Left lobe of liver (tissue), 2 donors: Measurements from ENCODE around the gene SSTR3. TPM values are rescaled to one million over a fixed set of nuclear protein-coding genes. Genes with fewer than 3 reads are reported as not detected.

Source experiments
- ATAC-seq: fragments of 200-7000 bp; cut with Tn5 transposase; one replicate; pipeline ENCODE4 v1.9.1; 2020; ENCODE audit warnings: mild to moderate bottlenecking, moderate library complexity
- DNase-seq: peaks from one replicate; pipeline ENCODE4 v3.0.0-alpha.2; 2020; ENCODE audit warnings: low spot score
- total RNA-seq: library from RNA; stranded (reverse); gene quantifications from one replicate; pipeline ENCODE4 v1.2.1, GENCODE V29; 2021
- donor health status: DM: no; HTN: no; CAD: no; lungs with moderate emphysema.
- donor health status: DM: no; HTN: yes; CAD: no.

SSTR3 gene
- total RNA-seq, 1 donor from 2014 or later, result not detected

DNA sequence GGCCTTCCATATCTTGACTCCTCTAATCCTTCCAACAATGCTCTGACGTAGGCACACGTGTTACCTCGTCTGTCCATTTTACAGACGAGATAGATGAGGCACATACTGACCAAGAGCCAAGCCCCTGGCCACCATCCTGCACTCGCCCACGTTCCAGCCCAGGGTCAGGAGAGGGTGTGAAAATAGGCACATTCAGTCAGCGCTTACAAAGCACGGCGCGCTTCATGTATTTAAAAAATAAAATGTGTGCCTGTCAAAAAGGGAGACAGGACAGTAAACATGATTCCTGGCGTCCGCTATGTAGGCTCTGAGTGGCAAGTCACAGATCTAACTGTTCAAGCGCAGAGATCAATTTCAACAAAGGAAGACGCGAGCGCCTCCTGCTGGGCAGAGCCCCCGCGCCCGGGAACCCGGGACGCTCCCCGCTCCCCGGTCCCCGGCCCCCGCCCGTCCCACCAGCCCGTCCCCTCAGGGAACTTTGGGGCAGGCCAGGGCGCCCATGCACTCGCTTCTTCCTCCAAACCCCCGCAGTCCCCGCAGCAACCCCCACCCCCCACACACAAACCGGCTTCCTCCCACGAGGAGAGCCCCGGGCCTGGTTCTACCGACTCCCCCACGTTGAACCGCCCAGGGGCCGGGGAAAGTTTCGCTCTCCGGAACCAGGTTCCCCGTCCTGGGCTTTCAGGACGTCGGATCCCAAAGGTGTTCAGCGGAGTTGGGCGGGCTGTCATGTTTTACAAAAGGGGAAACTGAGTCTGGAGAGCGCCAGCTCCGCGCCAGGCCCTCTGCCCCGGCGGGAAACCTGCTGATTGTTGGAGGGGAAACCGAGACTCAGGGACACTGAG, 13.8 kb downstream of the SSTR3 start:
- ATAC-seq (peak; percentile 66), DNase-seq (peak; percentile 91)

DNA sequence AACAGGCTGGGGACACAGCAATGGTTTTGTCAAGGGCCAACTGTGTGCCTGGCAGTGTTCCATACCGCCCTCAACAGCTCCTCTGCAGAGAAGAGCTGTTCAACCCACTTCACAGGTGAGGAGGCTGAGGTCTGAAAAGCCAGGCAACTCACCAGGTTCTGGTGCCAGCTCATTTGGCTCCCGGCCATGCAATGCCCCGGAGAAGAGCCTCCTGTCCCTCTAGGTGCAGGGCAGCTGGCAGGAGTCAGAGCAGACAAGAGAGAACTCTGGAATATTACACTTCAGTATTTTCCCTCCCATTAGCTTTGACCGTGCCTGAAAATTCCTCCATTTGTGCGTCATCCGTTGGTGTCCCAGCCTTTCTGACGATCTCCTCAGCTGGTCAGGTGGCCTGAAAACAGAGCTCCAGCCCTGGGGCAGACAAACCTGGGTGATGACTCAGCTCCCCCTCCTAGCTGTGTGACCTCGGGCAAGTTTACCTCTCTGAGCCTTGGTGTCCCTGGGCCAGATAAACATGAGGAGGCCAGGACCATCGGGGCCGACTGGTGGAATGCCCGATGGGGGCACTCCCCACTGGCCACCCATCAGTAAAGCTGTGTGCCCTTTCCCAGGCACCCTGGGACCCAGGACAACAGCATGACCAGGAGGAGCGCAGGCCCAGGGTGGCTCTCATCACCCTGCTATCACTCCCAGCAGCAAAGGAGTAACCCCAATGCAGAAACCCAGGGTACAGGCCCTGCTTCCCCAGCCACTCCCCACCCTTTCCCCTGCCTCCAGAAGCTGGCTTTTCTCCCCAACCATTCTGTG, 14.6 kb downstream of the SSTR3 start:
- ATAC-seq (peak; percentile 19), DNase-seq (peak; percentile 86)

DNA sequence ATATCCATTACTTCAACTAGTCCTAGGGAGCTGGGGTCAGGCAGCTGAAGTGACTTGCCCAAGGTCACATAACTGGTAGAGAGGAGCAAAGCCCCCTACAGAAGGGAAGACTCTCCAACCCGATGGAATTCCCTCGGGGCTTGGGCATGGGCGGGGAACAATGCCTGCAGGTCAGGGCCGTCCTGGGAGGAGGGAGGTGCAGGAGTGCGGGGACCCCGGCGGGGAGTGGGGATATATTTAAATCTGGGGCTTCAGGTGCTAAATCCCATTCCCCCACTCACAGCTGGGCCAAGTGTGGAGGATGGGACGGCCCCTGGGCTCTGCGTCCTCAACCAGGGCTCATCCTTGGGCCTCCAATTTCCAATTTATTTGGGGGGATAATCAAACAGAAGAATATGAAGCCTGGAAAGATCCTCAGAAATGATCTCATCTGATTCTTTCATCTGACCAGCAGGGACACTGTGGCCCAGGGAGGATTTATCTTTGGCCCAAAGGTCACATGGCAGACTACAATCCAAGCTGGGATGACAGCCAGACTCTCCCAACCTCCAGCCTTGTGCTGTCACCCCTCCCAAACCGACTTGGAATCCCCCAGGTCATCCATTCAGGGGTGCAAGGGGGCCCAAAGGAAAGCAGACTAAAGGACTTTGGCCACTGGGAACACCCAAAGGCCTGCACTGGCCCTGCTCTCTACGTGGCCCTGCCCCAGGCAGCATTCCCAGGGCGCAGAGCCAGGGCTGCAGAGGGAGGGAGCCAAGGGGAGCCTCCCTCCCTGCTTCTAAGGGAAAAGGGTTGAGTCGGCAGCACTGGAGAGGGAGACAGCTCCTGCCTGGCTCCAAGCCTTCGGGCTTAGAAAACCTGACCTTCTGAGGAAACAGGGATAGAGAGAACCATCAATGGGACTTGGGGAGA, 15.5 kb downstream of the SSTR3 start:
- DNase-seq (peak; percentile 92), ATAC-seq (peak; percentile 57)

GRCh38 chr22:37195921-37196320, 16.4 kb downstream of the SSTR3 start:
- ATAC-seq, result no peak

DNA sequence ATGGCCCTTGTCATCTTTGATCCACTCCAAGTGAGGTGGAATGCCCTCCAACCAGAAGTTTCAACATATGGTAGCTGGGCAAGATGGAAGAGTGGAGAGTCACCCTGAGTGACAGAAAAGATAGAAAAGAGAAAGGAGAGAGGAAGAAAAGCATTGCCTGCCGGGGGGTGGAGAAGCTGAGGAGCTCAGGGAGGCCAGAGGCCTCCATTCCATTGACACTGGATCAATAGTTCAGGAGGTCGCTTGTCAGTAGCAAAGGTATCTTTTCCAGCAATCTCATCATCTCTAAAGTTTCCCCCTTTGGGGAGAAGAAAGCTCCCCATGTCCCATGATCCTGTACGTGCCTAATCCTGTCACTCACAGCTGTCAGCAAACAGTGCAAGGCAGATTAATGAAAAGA, 17.5 kb downstream of the SSTR3 start:
- DNase-seq, result no peak
- no peak for ATAC-seq

More at GRCh38 chr22:37195921-37196320, 16.4 kb downstream of the SSTR3 start:
- no peak for DNase-seq

DNA sequence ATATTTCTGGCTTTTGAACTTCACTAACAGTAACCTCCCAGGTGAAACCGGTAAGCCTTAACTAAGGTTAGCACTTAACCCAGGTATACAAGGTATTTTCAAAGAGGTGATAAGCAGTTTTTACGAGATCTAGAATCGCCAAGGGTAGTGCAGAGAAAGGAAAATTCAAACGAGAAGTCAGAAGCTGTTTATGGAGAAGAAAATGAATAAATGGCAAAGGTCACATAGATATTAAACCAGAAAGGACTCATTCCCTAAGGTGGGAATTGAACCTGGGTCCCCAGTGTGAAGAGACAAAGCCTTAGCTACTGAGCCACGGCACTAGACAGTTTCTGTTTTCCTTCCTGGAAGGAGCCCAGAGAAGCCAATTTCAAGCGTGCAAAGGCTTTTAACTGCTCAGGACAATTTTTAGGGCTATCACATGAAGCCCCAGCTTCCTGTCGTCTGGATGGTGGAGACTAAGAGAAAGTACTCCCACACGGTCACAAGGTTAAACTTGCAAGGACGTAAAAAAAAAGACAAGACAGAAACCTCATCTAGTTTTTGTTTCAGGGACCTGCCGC, 18.6 kb downstream of the SSTR3 start:
- DNase-seq (no peak), ATAC-seq (no peak)

- no peak for ATAC-seq
- no peak for DNase-seq
Measured at GRCh38 chr22:37192741-37193140, 19.5 kb downstream of the SSTR3 start.

- DNase-seq (no peak), ATAC-seq (no peak)
Measured at GRCh38 chr22:37192204-37192603, 20.1 kb downstream of the SSTR3 start.

DNA sequence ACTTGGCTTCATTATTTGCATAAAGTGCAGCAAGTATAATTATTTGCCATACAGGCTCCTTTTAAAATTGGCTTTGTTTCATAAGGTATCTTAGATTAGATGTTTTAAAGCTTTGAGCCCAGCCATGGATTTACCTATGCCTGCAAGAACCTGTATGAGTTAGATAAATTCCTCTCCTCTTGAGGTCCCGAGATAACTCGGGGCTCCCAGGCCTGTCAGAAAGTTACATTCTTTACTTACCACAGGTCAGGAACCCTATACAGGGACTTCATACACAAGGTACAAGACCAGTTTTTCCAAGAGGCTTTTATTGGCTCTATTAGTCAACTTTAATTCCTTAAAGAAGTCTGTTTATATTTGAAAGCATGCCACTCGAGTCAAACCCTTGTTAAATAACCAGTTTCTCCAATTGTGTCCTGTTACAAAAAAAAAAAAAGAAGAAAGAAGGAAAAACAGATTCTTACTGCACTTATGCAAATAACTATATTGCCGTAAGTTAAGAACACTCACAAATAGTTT, 22.0 kb downstream of the SSTR3 start:
- DNase-seq, result no peak
- ATAC-seq, result no peak

- no peak for ATAC-seq
- DNase-seq, result no peak
Measured at GRCh38 chr22:37188901-37189466, 23.3 kb downstream of the SSTR3 start.

DNA sequence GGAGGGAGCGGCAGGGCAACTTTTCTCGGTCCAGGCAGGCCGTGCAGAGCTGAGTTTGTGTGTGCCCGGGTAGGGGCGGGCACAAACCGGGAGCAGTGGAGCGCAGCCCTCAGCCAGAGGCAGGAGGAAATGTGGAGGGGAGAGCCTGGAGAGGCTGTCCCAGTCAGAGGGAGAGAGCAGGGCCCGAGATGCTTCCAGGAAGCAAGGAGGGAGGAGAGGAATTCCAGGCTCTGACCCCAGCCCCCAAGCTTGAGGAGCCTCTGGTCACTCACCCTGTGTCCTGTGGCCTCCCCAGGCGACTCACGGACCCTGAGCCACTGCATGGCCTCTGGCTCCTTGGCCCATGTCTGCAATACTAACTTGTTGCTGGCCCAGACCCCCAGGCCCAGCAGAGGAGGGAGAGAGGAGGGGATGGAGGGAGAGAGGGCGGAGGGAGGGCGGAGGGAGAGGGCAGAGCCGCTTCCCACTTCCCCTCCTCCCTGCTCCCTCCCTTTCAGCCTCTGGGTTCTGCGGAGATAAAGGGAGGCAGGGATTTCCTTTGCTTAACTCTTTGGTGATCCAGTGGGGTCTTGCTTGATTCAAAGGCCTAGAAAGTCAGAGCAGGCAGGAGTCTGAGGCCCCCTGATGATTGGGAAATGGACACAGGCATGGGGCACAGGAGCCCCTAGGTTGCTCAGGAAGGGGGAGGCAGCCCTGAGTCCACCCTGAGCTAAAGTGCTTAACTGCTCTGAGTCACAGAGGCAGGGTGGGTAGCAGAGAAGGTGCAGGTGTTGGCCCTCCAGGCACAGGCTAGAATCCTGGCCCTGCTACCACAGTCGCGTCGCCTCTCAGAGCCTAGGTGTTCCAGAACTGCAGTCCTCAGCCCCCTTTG, 24.2 kb downstream of the SSTR3 start, which contains the start of gene C1QTNF6:
Gene C1QTNF6 (minus strand): TSS at position 357 of the 871 bp plus-strand sequence. CDS start 34 bp downstream, at position 323.
- DNase-seq (no peak), ATAC-seq (peak; percentile 54)

- peak; percentile 17 for ATAC-seq
Measured at GRCh38 chr22:37187552-37187890, 24.8 kb downstream of the SSTR3 start.

GRCh38 chr22:37186997-37187522, 25.2 kb downstream of the SSTR3 start:
- DNase-seq (no peak), ATAC-seq (no peak)

More at GRCh38 chr22:37187552-37187890, 24.8 kb downstream of the SSTR3 start:
- DNase-seq, result no peak

- no peak for DNase-seq
- peak; percentile 71 for ATAC-seq
Measured at GRCh38 chr22:37186228-37186996, 25.9 kb downstream of the SSTR3 start.

- ATAC-seq (peak; percentile 16), DNase-seq (no peak)
Measured at GRCh38 chr22:37185646-37186227, 26.5 kb downstream of the SSTR3 start.

DNA sequence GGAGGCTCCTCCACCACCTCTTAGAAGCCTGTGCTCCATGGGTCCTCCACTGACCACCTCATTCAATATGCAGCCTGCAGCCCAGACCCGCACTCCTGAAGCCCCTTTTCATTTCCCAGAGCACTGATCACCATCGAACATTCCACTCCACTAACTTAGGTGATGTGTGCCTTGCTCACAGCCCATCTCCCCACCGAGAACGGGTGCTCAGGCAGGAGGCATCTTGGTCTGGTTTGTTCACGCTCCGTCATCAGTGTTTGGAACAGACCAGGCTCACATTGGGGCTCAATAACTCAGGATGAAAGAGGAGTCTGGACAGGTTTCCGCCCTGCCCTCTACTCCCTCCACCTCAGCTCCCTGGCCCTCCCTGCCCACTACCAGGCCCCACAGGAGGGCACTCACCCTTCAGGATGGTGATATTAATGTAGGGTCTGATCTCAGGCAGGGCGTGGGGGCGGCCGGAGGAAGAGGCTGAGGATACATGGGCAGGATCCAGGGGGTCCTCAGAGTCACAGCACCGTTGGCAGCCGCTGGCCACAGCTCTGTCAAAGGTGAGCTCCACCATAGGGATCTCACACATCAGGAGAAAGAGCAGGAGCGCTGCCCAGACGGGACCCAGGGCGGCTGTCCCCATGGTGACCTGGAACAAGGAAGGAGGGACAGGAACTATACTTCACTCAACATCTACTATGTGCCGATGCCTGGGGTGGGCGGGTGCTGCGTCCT, 27.3 kb downstream of the SSTR3 start:
- ATAC-seq (no peak), DNase-seq (no peak)

DNA sequence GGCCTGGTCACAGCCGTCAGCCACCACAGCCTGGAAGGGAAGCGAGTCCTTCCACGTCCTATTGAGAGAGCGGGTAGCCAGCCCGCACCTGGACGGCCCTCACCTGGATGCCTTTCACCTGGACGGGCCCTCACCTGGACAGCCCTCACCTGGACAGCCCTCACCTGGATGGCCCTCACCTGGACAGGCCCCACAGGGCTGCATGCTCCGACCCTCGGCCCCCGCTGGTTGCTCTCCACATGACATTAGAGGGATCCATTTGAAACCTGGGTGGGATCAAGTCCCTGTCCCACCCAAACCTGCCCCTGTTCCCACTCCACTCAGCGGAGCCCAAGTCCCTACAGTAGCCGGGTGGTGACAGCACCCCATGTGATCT, 27.9 kb downstream of the SSTR3 start:
- ATAC-seq, result no peak
- no peak for DNase-seq
